ENCODE data around the gene ANXA4.
"Not testable (repeated sequence)": the region's sequence is repeated elsewhere in the genome, so short reads cannot be mapped to it uniquely, and the experiment has no call there.

The ANXA4 gene

DNA sequence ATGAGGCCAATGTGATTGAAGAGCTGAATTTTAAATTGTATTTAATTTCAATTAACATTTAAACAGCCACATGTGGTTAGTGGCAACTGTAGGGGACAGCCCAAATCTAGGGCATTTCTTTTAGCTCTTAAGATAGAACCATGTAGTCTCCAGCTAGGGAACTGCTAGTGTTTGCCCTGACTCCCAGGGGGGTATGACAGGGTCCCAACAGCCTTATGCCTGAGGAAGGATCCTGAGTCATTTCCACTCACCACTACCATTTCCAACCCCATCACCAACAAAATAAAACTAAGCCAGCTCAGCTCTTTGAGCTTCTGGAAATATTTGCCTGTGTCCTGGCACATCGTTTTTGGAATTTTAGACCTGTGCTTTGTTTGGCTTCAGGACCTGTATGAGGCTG, 73.8 kb downstream of the ANXA4 start:
- DNase-seq = no peak

DNA sequence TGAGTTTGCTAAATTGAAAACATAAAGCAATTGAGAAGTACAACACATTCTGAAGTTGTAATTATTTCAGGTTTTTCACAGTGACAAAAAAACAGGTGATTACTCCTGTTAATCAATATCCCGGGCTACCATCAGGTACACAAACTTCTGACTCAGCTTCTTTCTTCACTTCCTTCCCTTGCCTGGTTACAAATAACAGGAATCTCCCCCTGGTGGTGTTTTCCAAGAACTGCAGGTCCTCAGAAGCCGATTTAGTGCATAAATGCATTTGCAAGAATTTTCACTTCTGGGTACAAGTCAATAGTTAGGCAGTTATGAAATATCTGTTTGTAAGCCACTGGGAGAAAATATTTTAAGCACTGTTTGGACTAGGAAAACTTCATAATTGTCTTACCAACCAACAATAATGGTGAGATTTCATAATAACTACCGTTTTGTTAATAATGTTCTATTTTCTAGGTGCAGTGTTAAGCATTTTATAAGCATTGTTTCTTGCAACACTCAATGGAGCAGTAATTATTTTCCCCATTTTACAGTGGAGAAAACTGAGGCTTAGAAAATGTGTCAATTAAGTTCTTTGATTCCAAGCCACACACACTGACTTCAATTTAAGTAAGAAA, 75.1 kb downstream of the ANXA4 start:
- peak; percentile 64 for DNase-seq

DNA sequence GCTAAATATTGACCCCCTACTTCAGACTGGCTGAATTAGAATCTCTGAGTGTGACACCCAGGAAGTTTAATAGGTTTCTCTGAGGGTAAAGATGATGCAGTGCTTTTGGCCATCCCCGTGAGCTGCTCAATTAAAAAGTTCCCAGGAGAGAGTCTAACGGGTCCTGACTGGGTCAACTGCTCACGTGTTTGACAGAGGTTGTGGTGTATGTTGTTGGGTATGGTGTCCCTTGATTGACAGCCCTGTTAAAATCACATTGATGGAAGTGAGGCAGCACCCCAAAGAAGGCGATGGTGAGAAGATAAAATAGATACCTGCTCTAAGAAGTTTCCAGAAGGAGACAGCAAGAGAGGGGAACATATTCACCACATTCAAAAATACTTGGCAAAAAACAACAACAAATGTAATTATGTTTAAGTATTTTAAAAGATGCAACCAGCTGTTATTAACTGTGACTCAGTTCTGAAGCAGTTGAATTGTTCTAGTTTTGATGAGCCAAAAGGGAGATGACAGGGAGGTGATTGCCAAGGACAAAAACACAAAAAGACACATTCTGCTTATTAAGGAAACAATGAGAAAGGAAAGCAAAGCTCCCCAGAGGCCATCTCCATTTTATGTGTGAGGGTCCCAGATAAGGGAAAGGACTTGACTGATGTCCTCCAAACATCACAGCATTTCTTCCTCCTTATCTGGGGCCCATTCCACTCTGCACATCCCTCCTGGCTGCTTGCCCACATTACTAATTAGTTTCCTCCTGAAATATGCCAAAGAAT, 76.0 kb downstream of the ANXA4 start:
- DNase-seq = no peak

DNA sequence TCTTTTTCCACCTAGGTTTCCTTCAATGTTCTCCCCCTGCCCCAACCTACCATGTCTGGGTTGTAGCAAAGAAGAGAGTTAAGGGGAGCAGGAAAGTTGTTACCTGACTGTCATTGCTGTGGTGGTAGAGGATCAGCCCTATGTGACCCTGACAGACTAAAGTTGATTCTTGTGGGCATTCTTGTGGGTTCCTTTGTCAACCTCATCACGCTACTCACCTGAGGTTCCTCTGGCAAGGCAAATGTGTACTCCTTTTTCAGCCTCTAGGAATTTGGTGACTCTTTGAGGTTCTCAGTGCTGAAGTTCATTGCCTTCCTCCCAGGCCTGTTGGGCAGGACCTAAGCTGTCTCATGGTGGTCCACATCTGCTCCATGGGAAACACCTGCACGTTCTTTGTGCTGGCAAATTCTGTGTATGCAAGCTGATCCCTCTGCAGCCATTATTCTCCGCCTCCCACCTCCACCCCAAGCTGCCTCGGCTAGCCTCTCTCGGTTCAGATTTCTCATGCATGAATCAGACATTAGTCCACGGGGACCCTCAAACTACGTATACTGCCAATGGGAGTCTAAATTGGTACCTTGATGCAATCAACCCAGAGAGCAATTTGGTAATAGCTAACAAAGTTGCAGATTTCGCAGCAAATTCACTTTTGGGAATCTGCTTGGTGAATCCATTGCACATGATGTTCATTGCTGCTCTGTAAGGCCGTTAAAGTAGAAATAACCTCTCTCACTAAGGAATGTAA, 86.0 kb downstream of the ANXA4 start:
- DNase-seq = no peak

DNA sequence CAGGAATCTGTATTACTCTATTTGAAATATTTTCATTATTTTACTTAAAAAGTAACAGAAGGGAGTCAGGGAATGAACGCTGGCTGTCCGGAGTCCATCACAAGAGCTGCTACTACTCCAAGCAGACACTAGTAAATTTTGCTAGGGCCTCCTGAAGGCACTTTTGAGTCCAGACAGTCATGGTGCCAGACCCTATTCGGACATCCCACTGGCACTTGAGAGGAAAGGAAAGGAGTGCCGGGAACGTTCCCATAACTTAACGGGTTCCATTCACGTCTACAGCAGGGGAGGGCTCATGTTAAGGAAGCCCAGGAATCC, 87.0 kb downstream of the ANXA4 start:
- no peak for DNase-seq

DNA sequence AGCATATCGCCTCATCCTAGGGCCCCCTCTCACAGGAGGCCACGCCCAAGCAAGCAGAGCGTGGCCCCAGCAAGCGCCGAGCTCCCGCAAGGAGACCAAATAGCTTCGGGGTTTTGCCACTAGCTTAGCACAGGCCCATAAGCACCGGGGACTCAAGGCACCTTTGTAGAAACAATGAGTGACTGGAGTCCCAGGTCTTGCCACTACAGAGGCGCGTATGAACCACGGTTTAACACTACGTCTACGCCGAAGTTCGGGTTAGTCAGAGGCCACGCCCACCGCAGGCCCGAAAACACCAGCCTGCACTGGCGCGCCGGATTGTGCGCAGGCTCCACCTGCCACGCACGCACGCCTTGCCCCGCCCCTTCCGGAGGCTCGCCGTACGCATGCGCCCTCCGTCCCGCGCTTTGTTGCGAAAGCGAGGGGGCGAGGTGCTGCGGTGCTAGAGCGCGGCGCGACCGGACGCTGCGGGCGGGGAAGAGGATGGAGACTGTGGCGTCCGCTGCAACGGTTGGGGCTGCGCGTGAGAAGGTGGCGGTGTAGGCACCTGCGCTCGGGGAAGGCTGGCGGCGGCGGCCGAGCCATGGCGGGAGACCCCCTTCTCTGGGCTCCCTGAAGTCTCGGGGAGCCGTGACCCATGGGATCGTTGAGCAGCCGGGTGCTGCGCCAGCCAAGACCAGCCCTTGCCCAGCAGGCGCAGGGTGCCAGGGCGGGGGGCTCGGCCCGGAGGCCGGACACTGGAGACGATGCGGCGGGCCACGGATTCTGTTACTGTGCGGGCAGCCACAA, 87.5 kb downstream of the ANXA4 start, which contains the start of gene GMCL1:
Gene GMCL1 (plus strand): TSS at position 405 of the 789 bp plus-strand sequence. CDS start 233 bp downstream, at position 638.
- DNase-seq = peak; percentile 100

DNA sequence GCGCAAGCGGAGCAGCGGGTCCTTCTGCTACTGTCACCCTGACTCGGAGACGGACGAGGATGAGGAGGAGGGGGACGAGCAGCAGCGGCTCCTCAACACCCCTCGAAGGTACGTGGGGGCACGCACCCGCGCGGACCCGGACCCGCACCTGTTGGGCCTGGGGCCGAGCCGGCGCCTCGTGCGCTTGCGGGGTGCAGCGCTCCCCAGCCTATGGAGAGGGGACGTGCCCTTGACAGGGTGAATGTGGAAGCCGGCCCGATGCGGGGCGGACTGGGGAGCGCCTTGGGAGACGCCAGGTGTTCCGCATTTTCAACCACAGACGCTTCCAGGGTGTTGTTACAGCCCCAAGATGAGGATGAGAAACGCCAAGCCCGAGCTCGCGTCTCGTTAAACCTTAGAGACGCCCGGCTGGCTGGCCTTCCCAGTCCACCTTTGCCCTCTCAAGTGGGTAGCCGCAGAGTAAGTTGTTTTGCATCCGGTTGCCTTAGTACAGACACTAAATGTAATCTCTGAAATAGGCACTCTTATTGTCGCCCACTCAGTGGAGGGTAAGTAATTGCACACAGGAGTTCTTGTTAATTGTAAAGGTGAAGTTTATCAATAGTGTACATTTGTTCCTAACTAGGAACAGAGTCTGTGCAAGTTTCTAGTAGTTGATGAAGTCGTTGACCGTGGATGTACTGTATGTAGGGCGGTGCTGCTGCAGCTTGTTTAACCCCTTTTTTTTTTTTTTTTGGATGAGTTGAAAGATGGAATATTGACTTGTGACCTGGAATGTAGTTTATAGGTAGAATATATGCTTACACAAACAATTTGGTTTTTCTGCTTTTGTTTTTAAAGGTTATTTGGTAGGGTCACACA, 88.3 kb downstream of the ANXA4 start:
- peak; percentile 76 for DNase-seq

DNA sequence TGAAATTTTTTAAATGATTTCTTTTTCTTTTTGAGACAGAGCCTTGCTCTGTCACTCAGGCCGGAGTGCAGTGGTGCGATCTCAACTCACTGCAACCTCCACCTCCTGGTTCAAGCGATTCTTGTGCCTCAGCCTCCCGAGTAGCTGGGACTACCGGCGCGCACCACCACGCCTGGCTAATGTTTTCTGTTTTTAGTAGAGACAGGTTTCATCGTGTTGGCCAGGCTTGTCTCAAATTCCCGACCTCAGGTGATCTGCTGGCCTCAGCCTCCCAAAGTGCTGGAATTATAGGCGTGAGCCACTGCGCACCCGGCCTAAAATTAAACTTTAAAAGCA, 88.9 kb downstream of the ANXA4 start:
- DNase-seq = not testable (repeated sequence)

DNA sequence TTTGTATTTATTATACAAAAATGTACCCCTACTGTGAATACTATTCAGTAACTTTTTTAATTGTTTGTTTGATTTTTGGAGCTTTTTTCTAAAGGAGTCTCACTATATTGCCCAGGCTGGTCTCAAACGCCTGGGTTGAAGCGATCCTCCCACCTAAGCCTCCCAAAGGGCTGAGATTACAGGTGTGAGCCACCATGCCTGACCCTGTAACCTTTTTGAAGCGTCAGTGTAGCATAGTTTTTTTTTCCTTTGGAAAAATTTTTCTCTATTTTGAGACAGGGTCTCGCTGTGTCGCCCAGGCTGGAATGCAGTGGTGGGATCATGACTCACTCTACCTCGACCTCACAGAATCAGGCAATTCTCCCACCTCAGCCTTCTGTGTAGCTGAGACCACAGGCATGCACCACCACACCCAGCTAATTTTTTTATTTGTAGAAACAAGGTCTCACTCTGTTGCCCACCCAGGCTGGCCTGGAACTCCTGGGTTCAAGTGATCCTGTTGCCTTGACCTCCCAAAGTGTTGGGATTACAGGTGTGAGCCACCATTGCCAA, 89.5 kb downstream of the ANXA4 start:
- DNase-seq = no peak

DNA sequence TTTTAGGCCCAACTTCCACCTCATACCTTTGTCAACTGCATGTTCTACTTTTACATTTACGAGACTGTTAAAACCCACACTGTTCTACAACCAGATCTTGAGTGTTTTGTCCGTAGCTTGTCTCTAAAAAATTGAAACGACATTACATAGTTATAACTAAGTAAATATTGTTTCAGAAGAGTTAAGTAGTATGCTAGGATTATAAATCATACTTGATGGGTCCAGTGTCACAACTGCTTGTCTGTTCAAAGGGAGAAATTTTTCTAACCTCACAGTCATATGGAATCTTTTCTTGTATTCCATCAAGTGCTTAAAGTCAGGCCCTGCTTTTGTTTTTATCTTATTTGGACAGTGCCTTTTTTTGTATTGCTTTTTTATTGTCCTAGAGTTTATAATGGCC, 91.8 kb downstream of the ANXA4 start:
- DNase-seq = no peak

DNA sequence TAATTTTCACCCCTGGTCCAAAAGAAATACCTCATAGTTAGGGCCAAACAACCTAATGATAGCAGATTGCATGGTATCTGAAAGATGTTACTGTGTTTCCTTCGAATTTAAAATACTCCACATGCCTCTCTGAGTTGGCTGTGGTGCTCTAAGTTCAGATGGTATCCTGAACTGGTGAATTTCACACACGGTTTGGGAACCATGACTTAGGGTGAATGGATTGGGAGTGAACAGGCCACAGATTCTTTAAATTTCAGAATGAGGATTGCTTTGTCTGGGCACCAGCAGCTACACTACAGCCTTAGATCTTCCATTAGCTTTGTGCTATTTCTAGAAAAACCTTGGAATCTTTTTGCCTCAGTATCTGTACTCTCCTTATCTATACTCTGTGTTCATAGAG, 93.7 kb downstream of the ANXA4 start:
- DNase-seq = no peak

DNA sequence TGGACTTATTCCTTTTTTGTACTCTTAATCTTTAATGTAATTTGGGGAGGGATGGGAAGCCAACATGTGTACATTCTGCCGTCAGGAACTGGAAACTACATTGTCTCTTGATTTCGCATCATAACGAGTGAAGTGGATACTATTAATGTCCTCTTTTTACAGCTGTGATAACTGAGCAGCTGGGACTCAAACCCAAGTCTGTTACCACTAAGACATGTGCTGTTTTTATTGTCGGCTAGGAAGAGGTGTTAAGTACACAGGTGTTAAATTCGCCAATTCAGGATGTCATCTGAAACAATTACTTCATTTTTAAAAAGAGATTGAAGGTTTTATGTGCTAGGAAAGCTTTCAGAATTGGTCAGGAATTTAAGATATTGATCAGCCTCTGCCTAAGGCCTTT, 94.4 kb downstream of the ANXA4 start:
- DNase-seq = no peak

DNA sequence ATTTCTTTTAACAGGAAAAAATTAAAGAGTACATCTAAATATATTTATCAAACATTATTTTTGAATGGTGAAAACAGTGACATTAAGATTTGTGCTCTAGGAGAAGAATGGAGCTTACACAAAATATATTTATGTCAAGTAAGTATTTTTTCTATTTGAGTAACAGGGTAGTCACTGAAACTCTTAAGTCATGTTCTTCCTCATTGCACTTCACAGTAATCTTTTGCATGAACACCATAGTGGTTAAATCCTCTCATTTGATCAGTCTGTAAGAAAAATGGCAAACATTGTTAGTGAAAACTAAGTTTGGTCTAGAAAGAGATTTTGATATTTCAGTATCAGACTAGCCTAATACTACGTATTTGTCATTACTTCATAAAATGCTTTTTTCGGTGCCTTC, 95.6 kb downstream of the ANXA4 start:
- no peak for DNase-seq

DNA sequence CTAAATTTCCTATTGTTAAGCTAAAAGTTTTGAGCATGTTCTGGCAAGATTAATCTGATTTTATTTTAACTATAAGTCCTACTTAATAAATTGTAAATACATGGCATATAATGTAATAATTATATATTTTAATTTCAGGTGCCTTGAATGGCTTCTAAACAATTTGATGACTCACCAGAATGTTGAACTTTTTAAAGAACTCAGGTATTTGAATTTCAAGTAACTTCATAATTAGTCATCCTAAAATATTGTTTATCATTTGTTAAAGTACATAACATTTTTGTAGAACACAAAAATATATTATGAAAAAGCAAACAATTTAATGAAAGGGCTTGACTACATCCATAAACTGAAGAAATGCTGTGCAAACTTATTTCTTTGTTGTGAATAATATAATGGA, 102.1 kb downstream of the ANXA4 start:
- no peak for DNase-seq

DNA sequence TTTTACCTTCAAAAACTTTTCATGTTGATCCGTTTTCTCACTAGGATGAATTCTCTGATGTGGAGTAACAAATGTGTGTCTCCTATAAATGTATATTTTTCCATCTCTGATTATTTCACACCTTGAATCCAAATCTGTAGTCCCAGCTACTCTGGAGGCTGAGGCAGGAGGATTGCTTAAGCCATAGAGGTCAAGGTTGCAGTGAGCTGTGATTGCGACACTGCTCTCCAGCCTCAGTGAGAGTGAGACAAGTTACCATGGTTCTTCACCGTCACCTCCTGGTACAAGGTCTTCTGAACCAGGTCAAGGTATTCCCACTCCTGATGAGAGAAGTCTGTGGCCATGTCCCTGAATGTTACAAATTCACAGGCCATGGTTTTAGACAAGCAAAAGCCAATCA, 102.6 kb downstream of the ANXA4 start:
- no peak for DNase-seq

DNA sequence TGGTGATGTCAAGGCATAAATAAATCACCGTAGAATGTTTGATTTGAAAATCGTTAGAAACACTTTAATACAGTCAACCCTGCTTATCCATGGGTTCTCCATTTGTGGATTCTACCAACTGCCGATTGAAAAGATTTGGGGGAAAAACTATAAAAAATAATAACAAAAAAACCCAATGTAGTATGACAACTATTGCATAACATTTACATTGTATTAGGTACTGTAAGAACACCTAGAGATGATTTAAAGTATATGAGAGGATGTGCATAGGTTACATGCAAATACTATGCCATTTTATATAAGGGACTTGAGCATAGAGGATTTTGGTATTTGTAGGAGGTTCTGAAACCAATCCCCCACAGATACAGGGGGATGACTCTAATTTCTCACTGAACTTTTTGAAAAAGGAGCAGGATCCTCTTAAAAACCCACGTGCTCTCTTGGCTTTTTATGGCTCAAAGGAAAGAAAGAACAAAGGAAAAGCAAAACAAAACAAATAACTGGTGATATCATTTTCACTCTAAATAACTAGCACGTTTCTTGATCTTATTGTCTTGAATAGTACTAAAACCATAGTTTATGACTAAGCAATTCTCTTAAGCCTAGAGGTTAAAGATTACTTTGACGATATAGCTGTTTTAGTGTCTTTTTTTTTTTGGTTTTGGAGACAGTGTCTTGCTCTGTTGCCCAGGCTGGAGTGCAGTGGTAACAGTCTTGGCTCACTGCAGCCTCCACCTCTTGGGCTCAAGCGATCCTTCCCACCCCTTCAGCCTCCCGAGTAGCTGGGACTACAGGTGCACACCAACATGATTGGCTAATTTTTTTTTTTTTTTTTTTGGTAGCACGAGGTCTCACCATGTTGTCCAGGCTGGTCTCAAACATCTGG, 104.5 kb downstream of the ANXA4 start:
- DNase-seq = no peak

DNA sequence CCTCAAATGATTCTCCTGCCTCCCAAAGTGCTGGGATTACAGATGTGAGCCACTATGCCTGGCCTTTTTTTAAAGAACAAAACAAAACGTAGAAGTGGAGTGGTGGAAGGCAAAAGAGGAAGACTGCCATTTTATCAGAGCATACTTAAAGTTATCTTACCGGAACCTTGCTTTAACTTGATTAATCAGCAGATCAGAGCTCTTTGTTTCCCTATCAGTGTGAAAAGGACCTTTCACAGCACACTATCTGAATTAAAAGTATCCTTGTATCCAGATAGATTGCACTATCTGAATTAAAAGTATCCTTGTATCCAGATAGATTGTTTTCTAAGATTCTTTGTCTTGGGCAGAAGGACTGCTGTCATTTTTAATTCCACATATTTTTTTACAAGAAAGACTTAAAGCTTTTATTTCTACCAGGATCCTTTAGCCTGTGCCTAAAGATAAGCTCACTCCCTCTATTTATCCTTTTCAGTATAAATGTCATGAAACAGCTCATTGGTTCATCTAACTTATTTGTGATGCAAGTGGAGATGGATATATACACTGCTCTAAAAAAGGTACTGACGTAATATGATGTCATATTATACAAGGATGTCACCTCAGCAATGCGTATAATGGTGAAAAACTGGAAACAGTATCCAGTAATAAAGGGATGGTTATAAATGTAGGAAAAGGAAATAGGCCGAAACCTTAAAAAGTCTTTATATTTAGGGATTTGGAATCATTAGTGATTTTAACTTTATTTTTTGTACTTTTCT, 105.3 kb downstream of the ANXA4 start:
- no peak for DNase-seq

DNA sequence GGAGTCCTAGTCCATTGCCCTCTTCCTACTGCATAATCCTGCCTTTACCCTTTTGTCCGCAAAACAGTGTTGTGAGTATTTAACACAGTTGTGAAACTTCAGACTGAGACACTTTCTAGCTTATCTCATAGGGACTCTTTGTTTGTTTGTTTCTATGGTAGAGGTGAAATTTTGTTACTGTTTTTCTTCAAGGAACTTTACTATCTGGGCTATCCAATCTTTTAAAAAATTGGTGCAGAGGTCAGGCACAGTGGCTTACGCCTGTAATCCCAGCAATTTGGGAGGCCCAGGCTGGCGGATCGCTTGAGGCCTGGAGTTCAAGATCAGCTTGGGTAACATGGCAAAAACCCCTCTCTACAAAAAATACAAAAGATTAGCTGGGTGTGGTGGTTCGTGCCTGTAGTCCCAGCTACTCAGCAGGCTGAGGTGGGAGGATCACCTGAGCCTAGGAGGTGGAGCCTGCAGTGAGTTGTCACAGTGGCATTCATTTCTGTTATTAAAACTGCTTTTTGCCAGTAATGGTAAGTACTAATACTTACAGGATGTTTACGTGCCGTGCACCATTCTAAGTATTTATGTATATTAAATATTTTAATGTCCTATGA, 106.4 kb downstream of the ANXA4 start:
- no peak for DNase-seq

DNA sequence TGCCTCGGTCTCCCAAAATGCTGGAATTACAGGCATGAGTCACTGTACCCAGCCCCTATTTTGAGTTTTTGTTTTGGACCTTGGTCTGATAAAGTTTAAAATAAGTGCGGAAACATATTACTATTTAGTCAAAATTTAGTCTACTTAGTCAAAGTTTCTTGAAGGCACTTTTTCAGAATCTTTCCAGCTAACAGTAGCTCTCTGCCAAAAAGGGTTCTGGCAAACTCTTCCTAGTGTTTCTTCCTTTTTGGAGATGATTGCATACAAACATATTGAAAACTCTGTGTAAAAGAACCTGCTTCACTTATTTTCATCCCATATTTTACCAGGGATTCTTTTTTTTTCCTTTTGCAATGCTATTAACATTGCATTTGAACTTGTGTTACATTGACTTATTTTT, 116.3 kb downstream of the ANXA4 start:
- DNase-seq = no peak

DNA sequence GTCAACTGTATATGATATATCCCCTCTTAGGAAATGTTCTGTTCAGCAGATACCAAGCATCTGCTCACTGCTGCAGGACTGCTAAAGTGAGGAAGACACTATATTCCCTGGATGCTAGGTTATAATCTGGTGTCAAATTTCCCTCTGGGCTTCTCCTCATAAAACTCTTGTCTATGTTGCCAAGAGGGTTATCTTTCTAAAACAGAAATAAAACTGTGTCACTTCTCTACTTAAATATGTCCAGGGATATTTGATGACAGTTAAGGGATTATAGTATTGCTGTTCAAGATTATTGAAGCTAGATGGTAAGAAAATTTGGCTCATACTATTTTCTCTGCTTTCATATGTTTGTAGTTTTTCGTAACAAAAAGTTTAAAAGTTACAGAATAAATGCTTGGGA, 121.4 kb downstream of the ANXA4 start:
- no peak for DNase-seq

Measured in activated CD8-positive, alpha-beta memory T cell treated with anti-CD3 and anti-CD28 coated beads, Interleukin-2, amount 50 U/mL, for 48 hours (primary cell).